HG03108 (cell line): ENCODE results near the gene MAGEE1.
A peak's percentile ranks its signal among the peaks of the same experiment; 100 is the strongest.

ENCODE experiments used
- ATAC-seq: cut with Tn5 transposase; IDR thresholded peaks from one replicate; pipeline ENCODE4 v1.9.1; 2021; ENCODE audit warnings: moderate library complexity; ENCODE audit not compliant: unreplicated experiment

MAGEE1 gene

GRCh38 chrX:76427560-76428242, at the start of gene MAGEE1:
TSS of gene MAGEE1 (plus strand) at chrX:76427710. CDS start at chrX:76427931, 221 bp downstream.
- peak; percentile 85 for ATAC-seq

GRCh38 chrX:76398970-76399369, 28.5 kb upstream of the MAGEE1 start:
- ATAC-seq: no peak

DNA sequence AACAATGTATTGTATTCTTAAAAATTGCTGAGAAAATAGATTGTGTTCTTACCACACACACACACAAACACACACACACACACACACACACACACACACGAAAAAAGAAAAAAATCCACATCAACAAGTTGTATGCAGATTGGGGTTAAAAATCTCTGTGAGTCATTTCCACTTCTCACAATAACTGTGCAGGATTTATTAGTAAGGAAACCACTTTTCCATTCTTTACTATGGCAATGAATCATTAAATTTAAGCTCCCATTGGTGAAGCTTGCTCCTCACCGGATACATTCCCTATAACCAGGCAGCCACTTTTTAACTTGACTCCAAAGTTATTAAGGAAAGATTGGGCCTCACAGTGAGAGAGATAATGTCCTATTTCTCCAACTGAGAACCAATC, 19.7 kb upstream of the MAGEE1 start:
- ATAC-seq: no peak

DNA sequence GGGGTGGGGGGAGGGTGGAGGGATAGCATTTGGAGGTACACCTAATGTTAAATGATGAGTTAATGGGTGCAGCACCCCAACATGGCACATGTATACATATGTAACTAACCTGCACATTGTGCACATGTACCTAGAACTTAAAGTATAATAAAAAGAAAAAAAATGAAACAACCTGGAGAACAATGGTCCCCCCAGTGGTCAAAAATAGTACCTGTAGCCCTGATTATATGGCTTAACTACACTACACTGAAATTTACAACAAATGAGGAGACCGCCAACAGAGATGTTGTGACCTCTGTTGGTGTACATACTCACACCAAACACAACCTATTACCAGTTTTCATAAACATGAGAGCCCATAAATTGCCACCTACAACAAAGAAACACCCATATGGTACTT, 7.3 kb upstream of the MAGEE1 start:
- no peak for ATAC-seq

- peak; percentile 17 for ATAC-seq
Measured at GRCh38 chrX:76428243-76429130, 977 bp downstream of the MAGEE1 start.

- ATAC-seq: no peak
Measured at GRCh38 chrX:76433219-76433618, 5.7 kb downstream of the MAGEE1 start.

DNA sequence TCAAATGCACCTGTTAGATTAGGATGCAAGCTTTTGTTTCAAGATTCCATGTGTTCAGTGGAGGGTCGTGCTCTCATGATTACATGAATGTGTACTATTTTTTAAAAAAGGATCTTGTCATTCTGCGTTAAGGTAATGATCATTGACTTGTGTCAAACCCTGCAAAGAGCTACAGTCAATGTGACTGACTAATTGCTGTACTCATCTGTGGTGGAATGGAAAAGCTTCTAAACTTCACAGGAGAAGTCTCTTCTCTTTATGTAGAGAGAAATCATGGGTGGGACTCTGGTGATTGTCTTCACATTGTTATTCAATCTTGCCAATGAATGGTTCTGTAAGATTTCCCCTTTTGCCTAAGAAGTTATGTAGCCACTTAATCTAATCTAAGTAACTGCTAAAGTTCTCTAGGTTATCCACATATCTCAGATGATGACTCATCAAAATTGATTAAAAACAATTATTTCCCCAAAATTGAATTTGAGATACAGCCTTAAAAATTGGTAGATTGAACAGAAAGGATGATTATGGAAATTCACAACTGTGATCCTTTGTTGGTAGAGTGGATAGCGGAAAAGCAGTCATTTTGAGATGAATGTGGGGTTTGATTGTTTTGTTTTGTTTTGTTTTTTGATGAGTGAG, 6.7 kb downstream of the MAGEE1 start:
- no peak for ATAC-seq

DNA sequence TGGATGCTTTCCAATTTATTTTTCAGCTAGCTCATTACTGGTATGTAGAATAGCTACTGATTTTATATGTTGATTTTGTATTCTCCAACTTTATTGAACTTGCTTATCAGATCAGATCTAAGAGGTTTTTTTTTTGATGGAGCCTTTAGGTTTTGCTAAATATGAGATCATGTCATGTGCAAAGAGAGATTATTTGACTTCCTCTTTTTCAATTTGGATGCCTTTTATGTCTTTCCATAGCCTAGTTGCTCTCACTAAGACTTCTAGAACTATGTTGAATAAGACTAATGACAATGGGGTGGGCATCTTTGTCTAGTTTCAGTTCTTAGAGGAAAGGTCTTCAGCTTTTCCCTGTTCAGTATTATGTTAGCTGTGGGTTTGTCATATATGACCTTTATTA, 11.7 kb downstream of the MAGEE1 start:
- ATAC-seq: no peak

GRCh38 chrX:76453737-76454406, 26.4 kb downstream of the MAGEE1 start:
- ATAC-seq: no peak

DNA sequence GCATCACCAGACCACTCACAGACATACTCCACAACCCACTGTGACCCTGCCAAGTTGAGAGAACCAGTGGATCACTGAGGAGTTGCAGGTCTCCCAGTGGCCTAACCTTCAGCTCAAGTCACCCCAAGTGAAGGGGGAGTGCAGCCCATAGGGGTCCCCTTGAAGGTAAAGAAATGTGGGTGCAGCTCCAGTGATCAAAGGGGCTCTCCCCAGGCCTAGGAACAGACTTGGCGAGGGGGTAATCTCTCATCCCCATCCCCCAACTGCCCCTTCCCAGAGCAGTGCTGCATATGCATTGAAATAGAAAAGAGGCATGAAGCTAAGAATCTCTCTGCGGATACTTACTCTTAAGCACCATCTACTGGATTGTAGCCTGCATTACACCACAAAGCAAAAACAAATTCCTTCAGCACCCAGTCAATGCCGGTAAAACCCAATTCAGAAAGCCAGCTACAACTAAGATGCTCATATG, 27.0 kb downstream of the MAGEE1 start:
- ATAC-seq: no peak

GRCh38 chrX:76477353-76477752, 49.8 kb downstream of the MAGEE1 start:
- no peak for ATAC-seq
